Suprapubic skin (tissue), 4 donors: Measurements from ENCODE around the gene CBR3. TPM values are rescaled to one million over a fixed set of nuclear protein-coding genes. Genes with fewer than 3 reads are reported as not detected.
A peak's percentile ranks its signal among the peaks of the same experiment; 100 is the strongest.

ENCODE experiments used
- DNase-seq, 2 donors: peaks; one replicate each; pipeline ENCODE4 v3.0.0-alpha.2; 2019; ENCODE audit warnings: low spot score in 2 of 2
- H3K27ac ChIP-seq: fragments of 200-600 bp; sonication (generic); one replicate; pipeline ENCODE4 v1.5.1; 2019
- H3K27me3 ChIP-seq: fragments of 200-600 bp; sonication (generic); one replicate; pipeline ENCODE4 v1.5.1; 2019
- H3K36me3 ChIP-seq: fragments of 200-600 bp; sonication (generic); one replicate; pipeline ENCODE4 v1.5.1; 2019
- H3K4me1 ChIP-seq: fragments of 200-600 bp; sonication (generic); one replicate; pipeline ENCODE4 v1.5.1; 2019
- H3K4me3 ChIP-seq: fragments of 200-600 bp; sonication (generic); one replicate; pipeline ENCODE4 v1.5.1; 2019; ENCODE audit warnings: mild to moderate bottlenecking
- H3K9me3 ChIP-seq: fragments of 200-600 bp; sonication (generic); one replicate; pipeline ENCODE4 v1.5.1; 2019
- CTCF ChIP-seq, 2 donors: fragments of 200-600 bp in 1 of 2; fragments of 450-650 bp in 1 of 2; sonication (generic) in 1 of 2; IDR thresholded peaks; one replicate each; pipeline ENCODE4 v1.5.1; 2016 to 2019; ENCODE audit warnings: antibody characterized with exemption in 2 of 2, mild to moderate bottlenecking in 1 of 2, moderate library complexity in 1 of 2
- EP300 ChIP-seq: sonication (generic); formaldehyde crosslinking; IDR thresholded peaks from one replicate; pipeline ENCODE4 v1.6.1; 2017; ENCODE audit warnings: antibody characterized with exemption
- POLR2A ChIP-seq, 2 donors: fragments of 450-650 bp; IDR thresholded peaks; one replicate each; pipeline ENCODE4 v1.6.1; 2017; ENCODE audit warnings: antibody characterized with exemption in 2 of 2, mild to moderate bottlenecking in 2 of 2, moderate library complexity in 2 of 2
- POLR2AphosphoS5 ChIP-seq, 3 donors: sonication (generic); formaldehyde crosslinking; IDR thresholded peaks; one replicate each; pipeline ENCODE4 v1.6.1; 2017; ENCODE audit warnings: antibody characterized with exemption in 3 of 3
- WGBS: methylation state at CpG from one replicate; pipeline ENCODE4 v1.1.5; 2018; 5-methylcytosine and 5-hydroxymethylcytosine counted together
- total RNA-seq, 4 donors: library from RNA; depleted of rRNA; stranded (reverse); fragments of >200 nt; gene quantifications; one replicate each; pipeline ENCODE4 v1.1.0, GENCODE V29; 2016

The CBR3 gene
- total RNA-seq, 4 donors from 2014 or later = 24.9 to 45.2 (median 32.0) TPM

- Histone ChIP-seq H3K27me3 (no peaks in the 10 kb centered on the region), H3K9me3 (no peaks in the 10 kb centered on the region), H3K27ac (no peak overlapping the region), H3K4me3 (no peak overlapping the region), H3K4me1 (peaks cover 8% of the 10 kb centered on the region), H3K36me3 (no peaks in the 10 kb centered on the region)
- no peak for DNase-seq
- WGBS = 89% methylated on average over 11 of the region's 11 CpGs
- TF ChIP-seq EP300 (no peak), POLR2A (IDR thresholded peaks at IDR 0.05) (no peak), POLR2AphosphoS5 (IDR thresholded peaks at IDR 0.05) (no peak), CTCF (IDR thresholded peaks at IDR 0.05) (no peak)
Observed at GRCh38 chr21:36183144-36183795, 48.4 kb downstream of the CBR3 start.

DNA sequence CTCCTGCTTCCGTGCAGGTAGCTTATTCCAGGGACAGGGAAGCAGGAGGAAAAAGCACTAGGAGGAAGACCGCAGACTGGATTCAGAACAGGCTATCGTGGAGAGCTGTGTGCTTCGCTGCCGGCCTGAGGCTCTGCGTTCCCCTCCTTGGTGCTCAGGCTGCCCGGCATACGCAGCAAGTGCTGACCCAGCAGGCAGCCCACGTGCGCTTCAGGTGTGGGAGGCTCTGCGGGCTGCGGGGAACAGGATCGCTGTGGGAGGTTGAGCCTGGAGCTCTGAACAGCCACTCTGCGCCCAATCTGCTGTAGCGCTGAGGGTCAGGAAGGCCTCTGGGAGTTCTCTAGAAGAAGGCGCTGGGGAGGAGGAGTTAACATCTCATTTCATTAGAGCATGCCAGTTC lies 49.7 kb downstream of the CBR3 start:
- Histone ChIP-seq H3K4me3 (no peak overlapping the region), H3K9me3 (no peaks in the 10 kb centered on the region), H3K27me3 (no peaks in the 10 kb centered on the region), H3K4me1 (peaks cover 21% of the 10 kb centered on the region), H3K36me3 (no peaks in the 10 kb centered on the region), H3K27ac (no peak overlapping the region)
- peak in 1 of 2 donors; percentile 31 for DNase-seq
- WGBS = 93% methylated on average over 5 of the region's 16 CpGs
- TF ChIP-seq EP300 (no peak), CTCF (IDR thresholded peaks at IDR 0.05) (no peak), POLR2AphosphoS5 (IDR thresholded peaks at IDR 0.05) (no peak), POLR2A (IDR thresholded peaks at IDR 0.05) (no peak)

DNA sequence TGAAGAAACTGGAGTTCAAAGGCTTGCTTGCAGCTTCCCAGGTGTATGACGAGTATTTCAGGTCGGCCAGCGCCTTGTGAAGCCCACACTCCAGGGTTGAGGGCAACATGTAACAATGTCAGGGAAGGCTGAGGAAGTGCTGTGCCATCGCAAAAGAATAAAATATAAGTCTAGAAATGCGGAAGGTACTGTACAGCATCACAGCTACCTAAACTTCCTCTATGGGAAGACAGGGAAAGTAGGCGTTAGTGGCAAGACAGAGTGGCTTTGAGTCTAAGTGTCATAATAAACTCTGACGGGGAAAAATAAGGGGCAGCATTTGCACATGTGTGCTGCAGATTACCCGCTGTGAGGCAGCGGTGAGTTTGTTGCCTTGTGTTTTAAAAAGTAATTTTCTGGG lies 50.6 kb downstream of the CBR3 start:
- Histone ChIP-seq H3K36me3 (no peaks in the 10 kb centered on the region), H3K4me1 (peaks cover 22% of the 10 kb centered on the region), H3K27ac (peak overlapping the region; percentile 34), H3K4me3 (no peak overlapping the region), H3K9me3 (no peaks in the 10 kb centered on the region), H3K27me3 (no peaks in the 10 kb centered on the region)
- 95% methylated on average over 9 of the region's 9 CpGs for WGBS
- no peak for TF ChIP-seq EP300
- no peak for TF ChIP-seq CTCF (IDR thresholded peaks at IDR 0.05)
- no peak for TF ChIP-seq POLR2AphosphoS5 (IDR thresholded peaks at IDR 0.05)
- TF ChIP-seq POLR2A (IDR thresholded peaks at IDR 0.05) = no peak
- DNase-seq = peak in 1 of 2 donors; percentile 19

DNA sequence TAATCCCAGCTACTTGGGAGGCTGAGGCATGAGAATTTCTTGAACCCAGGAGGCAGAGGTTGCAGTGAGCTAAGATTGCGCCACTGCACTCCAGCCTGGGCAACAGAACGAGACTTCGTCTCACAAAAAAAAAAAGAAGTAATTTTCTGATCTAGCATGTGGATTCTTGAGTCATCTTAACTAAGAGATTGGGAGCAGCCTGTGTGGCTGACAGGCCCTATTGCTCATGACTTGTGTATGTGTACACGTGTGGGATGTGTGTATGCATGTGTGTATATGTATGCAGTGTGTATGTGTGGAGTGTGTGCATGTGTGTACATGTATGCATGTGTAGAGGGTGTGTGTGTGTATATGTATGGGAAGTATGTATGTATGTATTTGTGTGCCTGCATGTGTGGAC lies 51.2 kb downstream of the CBR3 start:
- Histone ChIP-seq H3K27ac (peak overlapping the region; percentile 34), H3K9me3 (no peaks in the 10 kb centered on the region)
- 85% methylated on average over 4 of the region's 4 CpGs for WGBS

More for the DNA sequence above, 51.2 kb downstream of the CBR3 start:
- H3K36me3 ChIP-seq = no peaks in the 10 kb centered on the region
- H3K27me3 ChIP-seq = no peaks in the 10 kb centered on the region
- DNase-seq = peak in 1 of 2 donors; percentile 10
- peaks cover 22% of the 10 kb centered on the region for H3K4me1 ChIP-seq
- TF ChIP-seq CTCF (IDR thresholded peaks at IDR 0.05) (no peak), EP300 (no peak), POLR2AphosphoS5 (IDR thresholded peaks at IDR 0.05) (no peak), POLR2A (IDR thresholded peaks at IDR 0.05) (no peak)
- no peak overlapping the region for H3K4me3 ChIP-seq
